Suprapubic skin (tissue), 4 donors: Measurements from ENCODE around the gene RNF32.

ENCODE experiments used
- CTCF ChIP-seq, 2 donors: fragments of 200-600 bp in 1 of 2; fragments of 450-650 bp in 1 of 2; sonication (generic) in 1 of 2; IDR thresholded peaks; one replicate each; pipeline ENCODE4 v1.5.1; 2016 to 2019; ENCODE audit warnings: antibody characterized with exemption in 2 of 2, mild to moderate bottlenecking in 1 of 2, moderate library complexity in 1 of 2
- EP300 ChIP-seq: sonication (generic); formaldehyde crosslinking; IDR thresholded peaks from one replicate; pipeline ENCODE4 v1.6.1; 2017; ENCODE audit warnings: antibody characterized with exemption
- POLR2A ChIP-seq, 2 donors: fragments of 450-650 bp; IDR thresholded peaks; one replicate each; pipeline ENCODE4 v1.6.1; 2017; ENCODE audit warnings: antibody characterized with exemption in 2 of 2, mild to moderate bottlenecking in 2 of 2, moderate library complexity in 2 of 2
- POLR2AphosphoS5 ChIP-seq, 3 donors: sonication (generic); formaldehyde crosslinking; IDR thresholded peaks; one replicate each; pipeline ENCODE4 v1.6.1; 2017; ENCODE audit warnings: antibody characterized with exemption in 3 of 3

GRCh38 chr7:156673902-156674301 is 33.3 kb downstream of the RNF32 start:
- TF ChIP-seq CTCF (IDR thresholded peaks at IDR 0.05) (no peak), POLR2AphosphoS5 (IDR thresholded peaks at IDR 0.05) (no peak), POLR2A (IDR thresholded peaks at IDR 0.05) (no peak), EP300 (no peak)
